Activated naive CD4-positive, alpha-beta T cell treated with anti-CD3 and anti-CD28 coated beads, Interleukin-2, amount 50 U/mL, for 16 hours (primary cell): ENCODE measurements around the gene MAPT.
A peak's percentile ranks its signal among the peaks of the same experiment; 100 is the strongest.
"Not testable (repeated sequence)": the region's sequence is repeated elsewhere in the genome, so short reads cannot be mapped to it uniquely, and the experiment has no call there.

Source experiments
- DNase-seq: peaks from one replicate; pipeline ENCODE4 v3.0.0-alpha.2; 2020

MAPT gene

GRCh38 chr17:45931677-45932076 is 37.3 kb downstream of the MAPT start:
- no peak for DNase-seq

DNA sequence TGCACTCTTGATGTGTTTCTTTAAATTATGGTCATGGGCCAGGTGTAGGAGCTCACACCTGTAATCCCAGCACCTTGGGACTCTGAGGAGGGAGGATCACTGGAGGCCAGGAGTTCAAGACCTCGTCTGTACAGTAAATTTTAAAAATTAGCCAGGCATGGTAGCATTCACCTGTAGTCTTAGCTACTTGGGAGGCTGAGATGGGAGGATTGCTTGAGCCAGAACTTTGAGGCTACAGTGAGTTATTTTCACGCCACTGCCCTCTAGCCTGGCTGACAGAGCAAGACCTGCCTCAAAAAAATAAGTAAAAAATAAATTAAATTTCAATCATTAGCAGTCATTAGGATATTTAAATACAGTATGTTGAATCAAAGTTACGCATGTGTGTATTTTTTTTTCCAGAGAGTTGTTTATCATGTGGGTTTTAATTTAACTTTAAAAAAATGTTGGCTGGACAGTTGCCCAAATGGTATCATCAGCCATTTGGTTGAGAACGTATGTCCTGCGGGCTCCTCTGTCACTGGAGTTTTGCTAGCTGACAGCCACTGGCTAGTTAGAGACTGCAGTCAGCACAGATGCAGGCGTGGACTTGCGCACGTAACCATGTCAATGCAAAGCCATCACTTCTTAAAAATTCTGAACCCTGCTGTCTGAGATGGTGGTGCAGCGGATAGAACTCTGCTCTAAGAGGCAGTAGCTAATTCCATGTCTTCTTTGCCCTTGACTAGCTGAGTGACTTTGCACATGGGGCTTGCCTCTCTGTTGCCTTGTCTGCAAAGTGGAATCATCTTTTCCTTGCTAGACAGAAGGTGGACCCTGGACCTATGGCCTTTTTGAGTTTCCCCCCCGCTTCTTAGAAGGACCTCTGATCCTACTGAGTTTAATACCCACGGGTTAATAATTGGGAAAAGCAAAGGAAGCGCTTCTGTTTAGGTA is 40.0 kb downstream of the MAPT start:
- DNase-seq: no peak

- DNase-seq: no peak
Measured at GRCh38 chr17:45935197-45935709, 40.9 kb downstream of the MAPT start.

GRCh38 chr17:45935710-45936509 is 41.6 kb downstream of the MAPT start:
- DNase-seq: no peak

DNA sequence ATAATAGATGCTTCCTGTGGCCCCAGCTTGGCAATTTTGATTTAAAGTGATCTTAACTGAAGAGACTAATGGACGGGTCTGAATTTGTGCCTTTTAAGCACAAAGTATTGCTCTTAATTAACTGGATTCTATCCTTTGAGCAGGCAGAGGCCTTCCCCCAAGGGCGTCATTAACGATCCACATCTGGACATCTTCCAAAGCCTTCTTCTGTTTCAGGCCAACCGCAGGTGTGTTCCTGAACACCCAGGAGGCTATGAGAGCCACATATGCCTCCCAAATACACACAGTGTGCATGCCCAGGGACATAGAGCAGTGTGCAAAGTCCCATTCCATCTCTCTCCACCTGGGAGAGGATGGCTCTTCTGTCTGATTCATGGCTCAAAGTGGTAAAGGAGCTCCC is 42.3 kb downstream of the MAPT start:
- no peak for DNase-seq

GRCh38 chr17:45937186-45937585 is 42.8 kb downstream of the MAPT start:
- not testable (repeated sequence) for DNase-seq

DNA sequence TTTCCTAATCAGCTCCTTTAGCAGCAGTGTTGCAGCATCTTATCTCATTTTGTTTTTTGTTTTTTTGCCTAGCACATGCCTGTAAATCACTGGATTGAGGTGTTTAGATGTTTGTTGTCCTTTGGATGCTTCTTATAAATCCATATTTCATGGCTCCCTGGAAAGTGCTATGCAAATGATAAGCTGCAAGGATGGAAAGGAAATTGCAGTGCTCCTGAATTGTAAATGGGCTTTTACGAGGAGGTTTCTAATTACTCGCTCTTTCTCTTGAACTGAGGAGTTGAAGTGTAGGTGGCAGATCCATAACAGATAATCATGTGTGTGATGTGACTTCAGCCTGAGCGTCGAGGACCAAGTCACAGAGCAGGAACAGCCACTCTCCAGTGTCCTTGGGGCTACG is 45.0 kb downstream of the MAPT start:
- no peak for DNase-seq

- no peak for DNase-seq
Measured at GRCh38 chr17:45940293-45940692, 45.9 kb downstream of the MAPT start.

DNA sequence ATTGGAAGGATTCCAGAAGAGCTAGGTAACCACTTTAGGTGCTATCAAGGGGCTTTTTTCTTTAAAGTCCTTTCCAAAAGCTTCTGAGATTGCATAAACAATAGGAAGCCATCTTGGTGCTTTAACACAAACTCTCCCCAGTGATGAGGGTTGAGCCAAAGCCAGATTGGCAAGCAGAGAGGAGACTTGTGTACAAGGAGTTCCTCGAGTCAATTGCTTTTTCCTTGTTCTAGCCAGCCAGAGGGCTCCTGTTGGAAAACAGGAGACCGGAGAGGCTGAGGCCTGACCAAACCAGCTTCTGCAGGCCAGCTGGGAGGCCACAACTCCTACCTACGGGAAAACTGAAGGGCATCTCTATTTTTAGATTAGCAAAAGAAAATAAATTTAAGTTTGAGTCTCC is 46.5 kb downstream of the MAPT start:
- no peak for DNase-seq

GRCh38 chr17:45941395-45941794 is 47.0 kb downstream of the MAPT start:
- DNase-seq: no peak

DNA sequence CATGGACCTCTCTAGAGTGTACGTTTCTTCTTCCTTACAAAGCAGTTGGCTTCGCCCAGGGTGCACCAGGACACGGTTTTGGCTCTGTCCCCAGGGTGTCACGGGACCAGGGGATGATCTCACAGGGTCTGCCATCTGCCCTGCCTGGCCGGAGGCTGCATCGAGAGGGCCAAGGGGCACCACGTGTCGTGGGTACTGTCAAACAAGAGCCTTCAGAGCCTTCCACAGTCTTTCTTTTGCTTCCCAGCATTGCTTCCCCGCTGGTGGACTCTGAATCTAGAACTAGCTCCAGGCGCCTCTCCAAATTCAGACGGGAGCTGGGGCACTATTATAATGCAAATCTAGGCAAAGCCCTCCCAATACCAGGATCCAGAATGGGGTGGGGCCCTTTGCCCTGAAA is 47.9 kb downstream of the MAPT start:
- DNase-seq: no peak

GRCh38 chr17:45946841-45947256 is 52.5 kb downstream of the MAPT start:
- no peak for DNase-seq

GRCh38 chr17:45948498-45948880 is 54.1 kb downstream of the MAPT start:
- DNase-seq: no peak

DNA sequence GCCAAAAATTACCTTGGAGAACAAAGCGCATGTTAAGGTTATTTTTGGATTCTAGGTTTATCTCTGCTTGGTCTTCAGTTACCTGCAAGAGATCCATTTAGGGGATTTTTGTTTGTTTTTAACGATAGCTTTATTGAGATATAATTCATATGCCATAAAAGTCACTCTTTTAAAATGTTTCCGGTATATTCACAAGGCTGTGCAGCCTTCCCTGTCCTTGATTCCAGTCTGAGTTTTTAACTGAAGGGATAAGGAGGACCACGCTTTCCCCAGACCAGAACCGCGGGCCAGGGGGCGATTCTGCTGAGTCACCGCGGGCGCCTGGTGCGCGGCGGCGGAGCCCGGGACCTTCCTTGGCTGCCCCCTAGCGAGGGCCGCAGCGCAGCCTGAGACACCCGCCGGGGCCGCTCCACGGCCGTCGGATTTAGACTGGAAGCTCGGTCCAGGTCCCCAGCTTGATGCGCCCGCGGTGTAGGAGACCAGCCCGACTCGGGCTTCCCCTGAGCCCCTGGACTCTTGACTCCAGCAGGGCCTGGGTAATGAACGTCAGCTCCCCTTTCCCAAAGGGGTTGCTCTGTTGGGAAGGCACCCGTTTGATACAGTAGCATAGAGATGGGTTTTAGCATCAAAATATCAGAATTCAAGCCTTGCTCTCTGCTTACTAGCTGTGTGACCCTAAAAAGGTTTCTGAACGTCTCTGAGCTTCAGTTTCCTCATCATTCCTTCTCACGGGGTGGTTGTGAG is 54.7 kb downstream of the MAPT start:
- peak; percentile 67 for DNase-seq

DNA sequence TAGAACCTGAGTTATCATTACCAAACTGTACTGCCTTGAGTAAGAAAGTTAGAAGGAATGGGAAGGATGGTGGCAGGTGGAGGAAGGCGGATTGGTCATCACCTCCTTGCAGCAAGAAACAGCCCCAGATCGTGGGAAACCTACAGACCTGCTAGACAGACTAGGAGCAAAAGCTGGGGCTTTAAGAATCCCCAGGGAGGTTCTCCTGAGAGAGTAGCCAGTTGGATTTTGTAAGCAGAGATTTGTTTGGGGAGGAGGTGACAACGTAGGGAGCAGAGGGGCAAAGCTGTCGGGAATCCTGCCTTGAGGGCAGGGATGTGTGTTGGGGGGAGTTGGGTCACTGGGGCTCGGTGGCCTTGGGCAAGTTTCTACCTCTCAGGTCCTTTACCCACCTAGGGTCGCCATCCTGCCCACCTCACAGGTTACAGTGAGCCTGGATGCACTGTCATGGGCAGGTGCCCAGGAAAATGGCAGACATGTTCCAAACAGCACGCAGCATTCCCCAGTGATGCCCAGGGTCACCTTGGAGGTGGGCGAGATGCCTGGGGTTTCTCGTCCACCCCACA is 55.5 kb downstream of the MAPT start:
- DNase-seq: no peak

- DNase-seq: no peak
Measured at GRCh38 chr17:45950888-45951287, 56.5 kb downstream of the MAPT start.

DNA sequence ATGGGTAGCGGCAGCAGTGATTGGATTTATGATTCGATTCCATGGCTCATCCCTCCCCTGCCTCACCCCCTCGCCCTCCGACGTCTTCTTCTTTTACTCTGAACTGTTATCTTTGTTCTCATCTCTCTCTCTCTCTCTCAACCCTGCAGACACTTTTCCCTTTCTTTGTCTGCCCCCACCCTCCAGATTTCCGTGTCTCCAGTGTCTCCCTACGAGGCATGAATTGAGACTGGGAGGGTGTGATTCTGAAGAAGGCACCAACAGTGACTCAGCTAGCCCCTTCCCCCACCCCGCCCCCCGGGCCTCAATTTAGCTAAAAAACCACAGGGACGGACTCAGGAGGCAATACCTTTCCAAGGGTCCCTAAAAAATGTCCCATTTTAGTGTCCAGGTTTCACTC is 57.0 kb downstream of the MAPT start:
- no peak for DNase-seq

- no peak for DNase-seq
Measured at GRCh38 chr17:45951941-45952340, 57.6 kb downstream of the MAPT start.

- no peak for DNase-seq
Measured at GRCh38 chr17:45952814-45953320, 58.5 kb downstream of the MAPT start.

DNA sequence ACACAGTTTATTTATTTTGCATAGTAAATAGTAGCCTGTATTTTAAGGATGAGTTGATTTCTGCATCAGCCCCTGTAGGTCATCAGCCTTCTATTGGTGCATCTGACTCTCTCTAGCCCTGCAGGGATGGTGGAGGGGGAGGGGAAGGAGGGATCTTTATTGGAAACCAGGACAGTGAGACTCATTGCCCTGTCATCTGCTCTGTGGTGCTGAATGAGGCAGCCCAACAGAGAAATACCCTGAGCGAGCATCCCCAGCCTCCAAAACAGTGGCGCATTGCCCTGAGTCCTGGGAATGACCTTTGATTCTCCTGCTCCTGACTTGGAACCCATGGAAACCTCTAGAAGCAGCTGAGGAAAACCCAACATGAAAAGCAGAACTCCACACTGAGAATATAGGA is 59.2 kb downstream of the MAPT start:
- no peak for DNase-seq

DNA sequence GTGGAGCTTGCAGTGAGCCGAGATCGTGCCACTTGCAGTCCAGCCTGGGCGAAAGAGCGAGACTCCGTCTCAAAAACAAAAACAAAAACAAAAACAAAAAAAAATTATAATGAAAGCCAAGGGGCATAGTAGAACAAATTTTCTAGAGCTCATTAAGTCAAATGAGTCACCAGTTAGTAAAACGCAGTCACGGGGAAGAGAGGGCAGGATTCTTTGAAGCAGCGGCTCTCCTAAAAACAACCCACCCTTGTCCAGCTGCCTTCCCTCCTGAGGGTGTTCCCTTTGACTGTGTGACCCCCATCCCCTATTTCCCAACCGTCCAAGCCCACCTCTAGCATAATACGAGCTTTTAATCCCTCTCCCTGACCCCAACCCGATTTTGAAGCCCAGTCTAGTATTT is 60.6 kb downstream of the MAPT start:
- no peak for DNase-seq

DNA sequence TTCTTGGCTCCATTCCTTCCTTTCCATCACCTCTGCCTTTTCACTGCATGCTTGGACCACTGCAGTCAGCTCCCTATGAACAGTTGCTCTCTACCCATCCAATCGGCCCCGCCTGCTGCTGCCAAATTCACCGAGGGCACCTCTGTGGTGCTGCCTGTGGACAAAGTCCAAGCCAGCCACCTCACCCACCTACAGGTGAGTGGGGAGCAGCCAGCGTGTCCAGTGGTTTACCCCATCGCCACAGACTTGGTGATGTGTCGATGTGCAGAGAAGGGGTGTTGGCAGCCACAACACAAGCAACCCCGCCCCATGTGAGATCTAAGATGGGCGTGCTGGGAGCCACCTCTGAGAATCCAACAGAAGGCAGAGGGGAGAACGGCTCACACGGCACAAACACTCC is 61.0 kb downstream of the MAPT start:
- no peak for DNase-seq

DNA sequence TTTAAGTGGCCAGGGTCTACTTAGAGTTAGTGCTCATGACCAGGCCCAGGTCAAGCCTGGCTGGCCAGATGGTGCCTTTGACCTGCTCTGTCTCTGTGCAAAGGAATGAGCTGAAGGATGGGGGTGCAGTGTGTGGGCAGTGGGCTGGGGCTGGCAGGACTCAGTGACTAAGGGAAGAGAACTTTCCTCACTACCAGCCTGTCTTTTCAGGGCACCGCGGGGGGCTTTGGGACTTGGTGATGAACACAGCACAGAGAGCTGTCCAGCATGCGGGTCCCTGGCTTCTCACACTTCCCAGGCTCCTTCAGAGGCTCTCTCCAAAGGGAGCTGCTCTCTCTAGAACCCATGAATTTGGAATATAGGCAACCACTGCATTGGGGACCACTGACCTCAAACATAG is 61.7 kb downstream of the MAPT start:
- no peak for DNase-seq
